DMS79 (cell line): Measurements from ENCODE around the gene GALNT16.
A peak's percentile ranks its signal among the peaks of the same experiment; 100 is the strongest.
"Not testable (repeated sequence)": the region's sequence is repeated elsewhere in the genome, so short reads cannot be mapped to it uniquely, and the experiment has no call there.

Experiments
- DNase-seq: peaks from one replicate; lab custom pipeline; 2025; lab: John Stamatoyannopoulos, UW

The GALNT16 gene

GRCh38 chr14:69364378-69364777, 104.4 kb downstream of the GALNT16 start:
- DNase-seq: no peak

- no peak for DNase-seq
These were observed 106.1 kb downstream of the GALNT16 start for GRCh38 chr14:69366069-69366468.

GRCh38 chr14:69366761-69367160, 106.8 kb downstream of the GALNT16 start:
- no peak for DNase-seq

- no peak for DNase-seq
These were observed 108.4 kb downstream of the GALNT16 start for GRCh38 chr14:69368381-69368780.

- no peak for DNase-seq
These were observed 110.1 kb downstream of the GALNT16 start for GRCh38 chr14:69370061-69370460.

GRCh38 chr14:69372146-69372545, 112.2 kb downstream of the GALNT16 start:
- DNase-seq: no peak

GRCh38 chr14:69373104-69373503, 113.1 kb downstream of the GALNT16 start:
- peak; percentile 96 for DNase-seq

- DNase-seq: peak; percentile 39
These were observed 114.3 kb downstream of the GALNT16 start for GRCh38 chr14:69374235-69374634.

- no peak for DNase-seq
These were observed 115.2 kb downstream of the GALNT16 start for GRCh38 chr14:69375182-69375581.

- no peak for DNase-seq
These were observed 115.8 kb downstream of the GALNT16 start for GRCh38 chr14:69375722-69376121.

- no peak for DNase-seq
These were observed 116.5 kb downstream of the GALNT16 start for GRCh38 chr14:69376439-69376838.

- peak; percentile 77 for DNase-seq
These were observed 118.3 kb downstream of the GALNT16 start for GRCh38 chr14:69378274-69378673.

- peak; percentile 65 for DNase-seq
These were observed 127.4 kb downstream of the GALNT16 start for GRCh38 chr14:69387311-69387710.

- not testable (repeated sequence) for DNase-seq
These were observed 131.4 kb downstream of the GALNT16 start for GRCh38 chr14:69391400-69391799.

- DNase-seq: no peak
These were observed 132.5 kb downstream of the GALNT16 start for GRCh38 chr14:69392481-69392880.

GRCh38 chr14:69395929-69396328, 136.0 kb downstream of the GALNT16 start:
- DNase-seq: no peak

GRCh38 chr14:69398053-69398817, 138.3 kb downstream of the GALNT16 start, which contains the start of the genes ERH and SLC39A9:
ERH (minus strand) TSS chr14:69398299; CDS start chr14:69398233, 66 bp downstream.
SLC39A9 (plus strand) TSS chr14:69398692; CDS start chr14:69399370, 678 bp downstream.
- DNase-seq: peak; percentile 99

- peak; percentile 87 for DNase-seq
These were observed 138.9 kb downstream of the GALNT16 start for GRCh38 chr14:69398818-69399210.

GRCh38 chr14:69399750-69400149, 139.8 kb downstream of the GALNT16 start:
- DNase-seq: no peak

GRCh38 chr14:69400154-69400553, 140.2 kb downstream of the GALNT16 start:
- DNase-seq: no peak

- no peak for DNase-seq
These were observed 141.9 kb downstream of the GALNT16 start for GRCh38 chr14:69401841-69402240.

- no peak for DNase-seq
These were observed 144.5 kb downstream of the GALNT16 start for GRCh38 chr14:69404478-69404877.

GRCh38 chr14:69404883-69405282, 144.9 kb downstream of the GALNT16 start:
- DNase-seq: no peak

- DNase-seq: no peak
These were observed 145.8 kb downstream of the GALNT16 start for GRCh38 chr14:69405762-69406161.
